ENCODE results near the gene ROR2. TPM values are rescaled to one million over a fixed set of nuclear protein-coding genes. Genes with fewer than 3 reads are reported as not detected.

The ROR2 gene
- total and polyA plus RNA-seq, 11 donors, result 0.18 to 9.0 (median 0.49) TPM

GRCh38 chr9:91946653-91947488 is 3.2 kb downstream of the ROR2 start:
- ATAC-seq, result no peak
- no peaks in the 10 kb centered on the region for H3K36me3 ChIP-seq
- H3K9me3 ChIP-seq, result peaks cover 0 to under 1% (median 0%) of the 10 kb centered on the region in 12 donors
- 84 to 90% (median 87%) methylated on average over 5 of the region's 5 CpGs for WGBS, 4 donors
- no peak for DNase-seq
- H3K27me3 ChIP-seq, result peaks cover 18 to 75% (median 36%) of the 10 kb centered on the region in 9 donors
- intact Hi-C loops (cut with DNase I), result loop anchor here in 4 of 10 donors (5.0 to 10.0 kb wide), 2 partner anchors 170 to 172 kb away; no protein-coding TSS in a partner anchor
- H3K4me1 ChIP-seq, result peaks cover 0 to 24% (median 12%) of the 10 kb centered on the region in 12 donors
- TF ChIP-seq CTCF (IDR thresholded peaks at IDR 0.05) (no peak), POLR2A (IDR thresholded peaks at IDR 0.05) (no peak)
- no peak overlapping the region for H3K4me3 ChIP-seq
- peak overlapping the region in 1 of 12 donors; percentile 95 for H3K27ac ChIP-seq

GRCh38 chr9:91946196-91946595 is 3.8 kb downstream of the ROR2 start:
- TF ChIP-seq CTCF (IDR thresholded peaks at IDR 0.05) (no peak), POLR2A (IDR thresholded peaks at IDR 0.05) (no peak)
- peaks cover 0 to 24% (median 12%) of the 10 kb centered on the region in 12 donors for H3K4me1 ChIP-seq
- intact Hi-C loops (cut with DNase I), result loop anchor here in 4 of 10 donors (5.0 to 10.0 kb wide), 2 partner anchors 169 to 171 kb away; no protein-coding TSS in a partner anchor
- DNase-seq, result no peak
- peaks cover 18 to 69% (median 36%) of the 10 kb centered on the region in 9 donors for H3K27me3 ChIP-seq
- no peaks in the 10 kb centered on the region for H3K9me3 ChIP-seq
- no peak for ATAC-seq
- 56 to 74% (median 63%) methylated on average over 5 of the region's 5 CpGs for WGBS, 4 donors
- H3K36me3 ChIP-seq, result no peaks in the 10 kb centered on the region
- no peak overlapping the region for H3K4me3 ChIP-seq
- peak overlapping the region in 1 of 12 donors; percentile 95 for H3K27ac ChIP-seq

- ATAC-seq (peak in 1 of 4 donors; percentile 40), DNase-seq (peak in 1 of 5 donors; percentile 37)
- Histone ChIP-seq H3K4me3 (peak overlapping the region in 2 of 12 donors; percentile 4 to 9), H3K36me3 (no peaks in the 10 kb centered on the region), H3K27ac (peak overlapping the region in 4 of 12 donors; percentile 9 to 95 (median 28)), H3K4me1 (peaks cover 0 to 22% (median 12%) of the 10 kb centered on the region in 12 donors), H3K27me3 (peaks cover 18 to 62% (median 31%) of the 10 kb centered on the region in 9 donors), H3K9me3 (no peaks in the 10 kb centered on the region)
- 20 to 27% (median 25%) methylated on average over 10 of the region's 10 CpGs for WGBS, 4 donors
- intact Hi-C loops (cut with DNase I), result loop anchor here in 4 of 10 donors (5.0 to 10.0 kb wide), 2 partner anchors 168 to 171 kb away; no protein-coding TSS in a partner anchor
- TF ChIP-seq CTCF (IDR thresholded peaks at IDR 0.05), result no peak
- no peak for TF ChIP-seq POLR2A (IDR thresholded peaks at IDR 0.05)
These were observed 4.5 kb downstream of the ROR2 start for GRCh38 chr9:91945277-91946085.

Measured in heart left ventricle (tissue), 16 donors.